ENCODE measurements around the gene IFNA14.
"Not testable (repeated sequence)": the region's sequence is repeated elsewhere in the genome, so short reads cannot be mapped to it uniquely, and the experiment has no call there.

Gene IFNA14

GRCh38 chr9:21213411-21214326 lies 26.1 kb downstream of the IFNA14 start:
- peak; percentile 5 for DNase-seq

DNA sequence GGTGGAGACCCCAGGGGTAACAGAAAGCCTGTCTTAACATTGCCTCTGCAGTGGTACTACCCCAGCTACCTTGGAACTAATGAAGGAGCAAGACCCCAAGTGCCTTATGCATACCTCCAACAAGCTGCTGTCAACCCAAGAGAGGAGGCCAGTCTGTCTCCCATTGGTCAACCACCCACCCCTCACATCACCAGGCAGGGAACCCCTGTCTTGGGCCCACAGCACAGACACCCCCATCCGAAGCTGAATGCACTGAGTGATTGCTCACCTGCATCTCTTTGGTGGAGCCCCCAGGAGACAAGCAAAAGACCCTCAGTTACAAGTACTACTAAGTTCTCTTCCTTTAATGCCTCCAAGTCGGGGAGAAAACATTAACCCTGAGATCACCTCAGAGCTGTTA lies 27.6 kb downstream of the IFNA14 start:
- not testable (repeated sequence) for DNase-seq

- DNase-seq = not testable (repeated sequence)
These were observed 29.0 kb downstream of the IFNA14 start for GRCh38 chr9:21210782-21211181.

- DNase-seq = no peak
These were observed 29.5 kb downstream of the IFNA14 start for GRCh38 chr9:21210311-21210710.

DNA sequence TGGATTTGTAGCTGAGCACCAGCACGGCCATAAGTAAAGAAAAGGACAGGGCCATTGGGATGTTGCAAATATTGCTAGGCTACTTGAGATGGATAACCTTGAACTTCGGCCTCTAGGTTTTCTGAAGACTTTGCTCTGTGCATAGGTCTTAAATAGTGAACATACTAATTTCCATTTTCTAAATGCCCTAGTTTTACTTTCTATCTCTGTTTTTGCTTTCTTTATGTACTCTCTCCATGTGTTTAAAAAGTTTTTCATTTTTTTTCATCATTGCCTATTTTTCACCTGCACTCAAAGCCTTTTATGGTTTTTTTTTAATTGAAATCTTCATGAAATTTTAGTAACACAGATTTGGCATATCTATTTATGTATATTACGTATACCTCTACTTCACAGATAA lies 32.8 kb downstream of the IFNA14 start, which contains the start of gene IFNA10:
Gene IFNA10 (minus strand): TSS at position 101 of the 400 bp plus-strand sequence. CDS start 46 bp downstream, at position 55.
- DNase-seq = not testable (repeated sequence)

- DNase-seq = no peak
These were observed 34.6 kb downstream of the IFNA14 start for GRCh38 chr9:21205204-21205603.

DNA sequence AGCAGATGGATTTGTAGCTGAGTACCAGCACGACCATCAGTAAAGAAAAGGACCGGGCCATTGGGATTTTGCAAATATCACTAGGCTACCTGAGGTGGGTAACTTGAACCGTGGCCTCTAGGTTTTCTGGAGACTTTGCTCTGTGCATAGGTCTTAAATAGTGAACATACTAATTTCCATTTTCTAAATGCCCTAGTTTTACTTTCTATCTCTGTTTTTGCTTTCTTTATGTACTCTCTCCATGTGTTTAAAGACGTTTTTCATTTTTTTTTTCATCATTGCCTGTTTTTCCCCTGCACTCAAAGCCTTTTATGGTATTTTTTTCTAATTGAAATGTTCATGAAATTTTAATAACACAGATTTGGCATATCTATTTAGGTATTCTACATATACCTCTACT lies 37.7 kb downstream of the IFNA14 start, which contains the start of gene IFNA7:
Gene IFNA7 (minus strand): TSS at position 101 of the 400 bp plus-strand sequence. CDS start 40 bp downstream, at position 61.
- not testable (repeated sequence) for DNase-seq

- DNase-seq = peak; percentile 54
These were observed 44.7 kb downstream of the IFNA14 start for GRCh38 chr9:21194867-21195776.
